NT2/D1 (cell line): ENCODE results near the gene RELN.

Source experiments
- DNase-seq: peaks from one replicate; pipeline ENCODE4 v3.0.0-alpha.2; 2011; ENCODE audit warnings: low read depth, low spot score
- H3K27me3 ChIP-seq: 2 replicates; pipeline ENCODE4 v1.6.0; 2011; ENCODE audit warnings: mild to moderate bottlenecking; ENCODE audit not compliant: insufficient read length, insufficient read depth
- H3K36me3 ChIP-seq: 2 replicates; pipeline ENCODE4 v1.6.1; 2011; ENCODE audit warnings: mild to moderate bottlenecking, low read length, mixed read lengths; ENCODE audit not compliant: insufficient read depth, insufficient read length
- H3K4me1 ChIP-seq: 2 replicates; pipeline ENCODE4 v1.5.1; 2011; ENCODE audit not compliant: insufficient read depth, insufficient read length
- H3K4me3 ChIP-seq: 2 replicates; pipeline ENCODE4 v1.5.1; 2011; ENCODE audit warnings: low read depth; ENCODE audit not compliant: insufficient read length
- H3K9ac ChIP-seq: 2 replicates; pipeline ENCODE4 v1.6.0; 2011; ENCODE audit warnings: low read depth; ENCODE audit not compliant: insufficient read length
- H3K9me3 ChIP-seq: 2 replicates; pipeline ENCODE4 v1.5.1; 2011; ENCODE audit warnings: mild to moderate bottlenecking, low read length; ENCODE audit not compliant: insufficient read depth
- SUZ12 ChIP-seq: IDR thresholded peaks from 2 replicates; pipeline ENCODE4 v1.6.1; 2011; ENCODE audit not compliant: insufficient read length, insufficient read depth; ENCODE audit errors: extremely low read depth
- YY1 ChIP-seq: IDR thresholded peaks from 2 replicates; pipeline ENCODE4 v1.6.1; 2011; ENCODE audit not compliant: insufficient read length, insufficient read depth
- ZNF274 ChIP-seq: IDR thresholded peaks from 2 replicates; pipeline ENCODE4 v1.6.1; 2011; ENCODE audit warnings: mild to moderate bottlenecking, low read depth, low read length

Gene RELN

DNA sequence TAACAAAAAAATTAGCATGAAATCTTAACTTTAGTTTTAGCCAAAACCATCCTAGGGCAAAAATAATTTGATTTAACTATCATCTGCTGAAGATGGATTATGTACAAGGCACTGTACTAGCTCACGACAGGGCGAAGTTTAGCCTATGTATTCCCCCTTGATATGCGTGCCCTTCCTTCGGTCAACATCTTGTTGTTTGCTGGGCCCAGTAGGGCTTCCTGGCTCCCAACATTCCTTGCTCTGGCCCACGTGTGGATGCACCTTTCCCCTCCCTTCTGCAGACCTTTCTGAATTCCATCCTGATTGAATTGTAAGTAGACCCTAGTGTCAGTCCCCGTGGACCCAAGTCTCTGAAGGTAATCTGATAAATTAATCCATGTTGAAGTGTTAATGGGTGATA is 212.0 kb downstream of the RELN start:
- TF ChIP-seq SUZ12 (no peak), YY1 (no peak), ZNF274 (no peak)

DNA sequence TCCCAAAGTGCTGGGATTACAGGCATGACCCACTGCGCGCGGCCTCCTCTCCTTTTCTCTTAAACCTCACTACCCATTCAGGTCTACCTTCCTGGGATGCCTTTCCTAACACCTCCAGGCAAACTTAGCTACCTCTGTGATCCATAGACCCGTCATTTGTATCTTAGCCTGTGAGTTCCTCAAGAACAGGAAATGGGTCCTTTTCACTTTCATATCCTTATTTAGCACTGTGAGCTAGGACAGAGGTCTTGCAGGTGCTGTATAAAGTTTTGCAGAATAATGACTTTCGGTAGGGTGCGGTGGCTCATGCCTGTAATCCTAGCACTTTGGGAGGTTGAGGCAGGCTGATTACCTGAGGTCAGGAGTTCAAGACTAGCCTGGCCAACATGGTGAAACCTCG is 215.7 kb downstream of the RELN start:
- Histone ChIP-seq H3K9me3 (no peaks in the 10 kb centered on the region), H3K9ac (no peak overlapping the region), H3K4me3 (no peak overlapping the region), H3K4me1 (no peaks in the 10 kb centered on the region), H3K36me3 (no peaks in the 10 kb centered on the region), H3K27me3 (no peaks in the 10 kb centered on the region)
- DNase-seq, result no peak
- TF ChIP-seq ZNF274 (no peak), YY1 (no peak), SUZ12 (no peak)

More for the DNA sequence above, 212.0 kb downstream of the RELN start:
- Histone ChIP-seq H3K36me3 (no peaks in the 10 kb centered on the region), H3K4me1 (no peaks in the 10 kb centered on the region), H3K27me3 (no peaks in the 10 kb centered on the region), H3K9me3 (no peaks in the 10 kb centered on the region), H3K4me3 (no peak overlapping the region), H3K9ac (no peak overlapping the region)
- no peak for DNase-seq

DNA sequence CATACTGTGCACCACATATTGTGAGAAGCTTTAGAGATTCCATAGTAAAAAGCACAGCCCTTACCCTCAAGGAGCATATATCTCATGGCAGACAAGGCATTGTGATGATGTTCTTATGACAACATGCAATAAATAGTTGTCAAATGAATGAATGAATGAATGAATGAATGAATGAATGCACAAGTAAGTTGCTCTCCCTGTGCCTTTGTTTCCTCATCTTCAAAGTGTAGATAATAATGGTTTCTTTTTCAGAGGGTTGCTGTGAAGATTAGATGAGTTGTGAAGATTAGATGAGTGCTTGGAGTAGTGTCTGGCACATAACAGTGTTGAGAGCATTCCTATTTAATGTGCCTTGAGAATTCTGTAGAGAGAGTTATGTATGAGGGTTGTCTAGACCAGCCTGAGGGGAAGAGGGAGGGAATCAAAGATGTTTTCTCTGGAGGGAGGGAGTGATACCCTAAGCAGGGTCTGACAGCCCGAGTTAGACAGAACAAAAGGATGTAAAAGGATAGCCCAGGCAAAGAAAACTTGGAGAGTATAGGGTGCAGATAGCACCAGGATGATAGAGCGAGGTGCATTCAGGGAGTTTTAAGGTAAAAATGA is 217.2 kb downstream of the RELN start:
- Histone ChIP-seq H3K4me3 (no peak overlapping the region), H3K27me3 (no peaks in the 10 kb centered on the region), H3K36me3 (no peaks in the 10 kb centered on the region), H3K9me3 (no peaks in the 10 kb centered on the region), H3K9ac (no peak overlapping the region), H3K4me1 (no peaks in the 10 kb centered on the region)
- no peak for TF ChIP-seq ZNF274
- no peak for TF ChIP-seq YY1
- TF ChIP-seq SUZ12, result no peak
- no peak for DNase-seq

DNA sequence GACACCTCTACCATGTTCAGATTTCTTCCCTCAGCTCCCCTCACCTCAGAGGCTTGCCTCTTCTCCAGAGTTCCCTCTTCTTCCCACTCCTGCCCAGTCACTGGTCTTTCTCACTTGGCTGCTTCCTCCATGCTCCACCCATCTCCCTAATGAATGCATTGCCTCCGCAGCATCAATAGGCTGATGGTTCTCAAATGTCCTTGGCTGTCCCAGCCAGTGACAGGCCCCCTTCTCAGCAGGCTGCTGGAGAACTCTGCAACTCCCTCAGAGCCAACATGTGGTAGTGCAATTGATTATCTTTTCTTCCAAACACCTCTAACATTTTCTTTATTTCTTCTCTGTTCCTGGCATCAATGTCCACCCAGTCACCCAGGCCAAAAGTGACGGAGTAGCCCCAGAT is 218.2 kb downstream of the RELN start:
- no peaks in the 10 kb centered on the region for H3K36me3 ChIP-seq
- H3K9me3 ChIP-seq, result no peaks in the 10 kb centered on the region
- TF ChIP-seq YY1, result no peak
- TF ChIP-seq SUZ12, result no peak
- no peak for TF ChIP-seq ZNF274
- no peaks in the 10 kb centered on the region for H3K4me1 ChIP-seq
- no peak overlapping the region for H3K4me3 ChIP-seq
- no peaks in the 10 kb centered on the region for H3K27me3 ChIP-seq
- H3K9ac ChIP-seq, result no peak overlapping the region
- no peak for DNase-seq

DNA sequence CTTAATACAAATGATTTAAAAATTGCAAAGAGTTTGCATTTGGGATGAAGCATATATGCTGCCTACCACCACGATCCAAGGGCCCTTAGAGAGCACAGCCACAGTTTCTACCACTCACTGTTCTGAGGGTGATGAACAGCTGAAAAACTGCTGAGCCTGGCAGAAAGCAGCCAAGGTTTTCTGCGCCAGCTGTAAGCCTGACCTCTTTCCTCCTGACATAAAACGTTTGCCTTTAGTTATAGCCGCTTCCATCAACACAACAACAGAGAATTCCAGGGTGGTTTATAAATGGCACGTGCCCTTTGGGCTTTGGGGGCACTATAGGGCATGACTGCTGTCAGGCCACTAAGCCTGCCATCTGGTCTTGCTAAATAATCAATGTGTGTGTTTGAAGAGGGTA is 222.8 kb downstream of the RELN start:
- Histone ChIP-seq H3K4me1 (no peaks in the 10 kb centered on the region), H3K9ac (no peak overlapping the region), H3K27me3 (no peaks in the 10 kb centered on the region), H3K36me3 (no peaks in the 10 kb centered on the region), H3K4me3 (no peak overlapping the region), H3K9me3 (no peaks in the 10 kb centered on the region)
- DNase-seq, result no peak
- TF ChIP-seq ZNF274 (no peak), SUZ12 (no peak), YY1 (no peak)

DNA sequence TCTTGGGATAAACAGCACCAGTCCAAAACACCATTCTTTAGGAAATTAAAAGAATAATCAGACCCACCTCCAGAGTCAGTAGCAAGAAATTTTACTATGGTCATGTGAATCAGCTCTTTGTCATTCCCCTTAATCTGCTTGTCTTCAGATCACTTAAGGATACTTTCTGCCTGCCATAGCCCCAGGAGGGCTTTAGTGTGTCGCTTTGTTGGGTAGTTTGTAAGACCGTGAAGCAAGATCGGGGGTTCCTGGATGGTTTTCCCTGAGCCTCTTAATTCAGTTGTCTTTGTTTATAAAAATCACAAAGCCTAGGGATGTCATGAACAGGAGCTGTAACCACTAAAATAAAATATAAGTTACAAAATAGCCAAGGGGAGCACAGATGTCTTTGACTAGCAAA is 223.6 kb downstream of the RELN start:
- no peak for TF ChIP-seq YY1
- no peak for TF ChIP-seq ZNF274
- TF ChIP-seq SUZ12, result no peak
- DNase-seq, result peak; percentile 22
- Histone ChIP-seq H3K4me3 (no peak overlapping the region), H3K9me3 (no peaks in the 10 kb centered on the region), H3K36me3 (no peaks in the 10 kb centered on the region), H3K4me1 (no peaks in the 10 kb centered on the region), H3K27me3 (no peaks in the 10 kb centered on the region), H3K9ac (no peak overlapping the region)

DNA sequence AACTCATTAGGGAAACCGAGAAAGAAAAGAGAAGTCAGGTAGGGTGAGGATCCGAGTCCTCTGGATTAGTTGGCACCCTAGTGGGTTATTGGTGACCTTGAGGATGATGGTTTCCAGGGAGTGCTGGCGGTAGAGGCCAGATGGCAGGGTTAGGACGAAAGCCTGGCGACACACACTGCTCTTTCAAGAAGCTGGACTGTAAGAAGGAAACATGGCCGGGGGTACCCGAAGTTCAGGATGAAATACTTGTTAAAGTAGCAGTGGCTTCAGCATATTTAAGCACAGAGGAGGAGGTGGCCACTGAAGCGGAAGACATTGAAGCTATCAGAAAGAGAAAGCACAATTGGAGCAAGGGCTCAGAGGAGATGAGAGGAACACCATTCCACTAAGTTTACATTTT is 224.6 kb downstream of the RELN start:
- no peak overlapping the region for H3K9ac ChIP-seq

DNA sequence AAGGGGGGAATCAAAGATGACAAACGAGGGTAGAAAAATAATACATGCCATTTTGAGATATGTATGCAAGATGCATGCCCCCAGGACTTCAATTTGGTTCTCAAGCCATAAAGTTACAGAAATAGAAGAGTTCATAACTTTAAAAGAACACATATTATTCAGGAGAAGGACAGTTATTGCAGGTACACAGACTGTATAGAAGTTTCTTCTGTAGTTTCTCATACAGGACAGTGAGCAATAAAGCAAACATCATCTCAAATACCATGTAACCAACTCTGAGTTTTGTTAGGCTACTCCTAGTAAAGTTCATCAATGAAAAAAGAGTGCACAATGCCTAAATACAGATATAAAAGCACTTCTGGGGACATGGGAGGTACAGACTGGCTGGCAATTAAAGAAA is 226.6 kb downstream of the RELN start:
- no peaks in the 10 kb centered on the region for H3K9me3 ChIP-seq
- TF ChIP-seq SUZ12 (no peak), ZNF274 (no peak), YY1 (no peak)
- H3K36me3 ChIP-seq, result no peaks in the 10 kb centered on the region
- no peaks in the 10 kb centered on the region for H3K4me1 ChIP-seq
- H3K4me3 ChIP-seq, result no peak overlapping the region
- H3K9ac ChIP-seq, result no peak overlapping the region
- no peaks in the 10 kb centered on the region for H3K27me3 ChIP-seq
- no peak for DNase-seq

More for the DNA sequence above, 224.6 kb downstream of the RELN start:
- Histone ChIP-seq H3K36me3 (no peaks in the 10 kb centered on the region), H3K4me3 (no peak overlapping the region), H3K9me3 (no peaks in the 10 kb centered on the region), H3K4me1 (no peaks in the 10 kb centered on the region), H3K27me3 (no peaks in the 10 kb centered on the region)
- TF ChIP-seq ZNF274 (no peak), SUZ12 (no peak), YY1 (no peak)
- no peak for DNase-seq
